HepG2 (cell line): ENCODE results near the gene HEXD. TPM values are rescaled to one million over a fixed set of nuclear protein-coding genes. Genes with fewer than 3 reads are reported as not detected.

Experiments
- ATAC-seq: fragments of 200-7000 bp; cut with Tn5 transposase; 3 replicates; pipeline ENCODE4 v1.9.1; 2020; ENCODE audit warnings: mild to moderate bottlenecking, moderate library complexity
- BruUV-seq: library from RNA; stranded (reverse); fragments of 400-500 nt; replicated peaks from 2 replicates; lab custom pipeline; 2021; lab: Mats Ljungman, UMichigan
- CTCF ChIA-PET: fragments of 300-600 bp; formaldehyde crosslinking; extraction: SDS; loops from one replicate; lab custom pipeline; 2021; ENCODE audit warnings: low total read pairs, inconsistent platforms, low intra/inter-chr PET ratio; lab: Yijun Ruan, JAX
- POLR2A ChIA-PET: fragments of 350-600 bp; sonication (Branson Sonifier 250); formaldehyde crosslinking; loops from one replicate; lab custom pipeline; 2020; ENCODE audit warnings: antibody characterized with exemption, inconsistent platforms; lab: Yijun Ruan, JAX
- DNase-seq: peaks from one replicate; pipeline ENCODE4 v3.0.0-alpha.2; 2015; ENCODE audit warnings: low spot score
- FAIRE-seq: peaks from 3 replicates; lab custom pipeline; 2011; peaks lifted over from hg19 to GRCh38; lab: Jason Lieb, UNC
- H2AFZ ChIP-seq: one replicate; pipeline ENCODE4 v1.6.1; 2011; ENCODE audit warnings: low read length, inconsistent platforms
- H3K27ac ChIP-seq: fragments of 300-600 bp; 3 replicates; pipeline ENCODE4 v1.8.0; 2011; ENCODE audit warnings: mixed run types, mild to moderate bottlenecking, mixed read lengths, low read length, inconsistent platforms; ENCODE audit not compliant: insufficient read depth; ENCODE audit errors: extremely low read length
- H3K27me3 ChIP-seq, 2 experiments: fragments of 200-600 bp in 1 of 2; 2 replicates in 1 of 2; 3 replicates in 1 of 2; pipeline versions ENCODE4 v1.6.0 to v1.8.0; 2011; ENCODE audit warnings: low read length in 2 of 2, mild to moderate bottlenecking in 2 of 2, moderate library complexity in 2 of 2, inconsistent platforms in 1 of 2; ENCODE audit not compliant: insufficient read depth in 2 of 2, control insufficient read depth in 1 of 2
- H3K36me3 ChIP-seq, 2 experiments: fragments of 200-600 bp in 1 of 2; replicated peaks in 1 of 2; 2 replicates in 1 of 2; 3 replicates in 1 of 2; pipeline versions ENCODE4 v1.5.1 to v1.8.0; 2011; ENCODE audit warnings: low read length in 2 of 2, inconsistent platforms in 1 of 2; ENCODE audit not compliant: insufficient read depth in 2 of 2, control insufficient read depth in 1 of 2
- H3K4me1 ChIP-seq: 2 replicates; pipeline ENCODE4 v1.5.1; 2012; ENCODE audit warnings: low read length, inconsistent platforms; ENCODE audit not compliant: insufficient read depth
- H3K4me2 ChIP-seq: 2 replicates; pipeline ENCODE4 v1.6.0; 2011; ENCODE audit warnings: low read depth, low read length, inconsistent platforms
- H3K4me3 ChIP-seq, 3 experiments: fragments of 200-600 bp in 1 of 3; sonication (generic), shearing (Covaris generic) in 1 of 3; replicated peaks in 1 of 3; 2 replicates each; pipeline ENCODE4 v1.5.1; 2011 to 2016; ENCODE audit warnings: low read length in 3 of 3, inconsistent platforms in 2 of 3, low read depth in 2 of 3, mild to moderate bottlenecking in 2 of 3, control low read depth in 1 of 3, mixed read lengths in 1 of 3; ENCODE audit not compliant: insufficient read depth in 1 of 3
- H3K79me2 ChIP-seq: one replicate; pipeline ENCODE4 v1.6.1; 2011; ENCODE audit warnings: low read length, inconsistent platforms; ENCODE audit not compliant: insufficient read depth
- H3K9ac ChIP-seq: 2 replicates; pipeline ENCODE4 v1.6.0; 2011; ENCODE audit warnings: mild to moderate bottlenecking, low read depth, low read length, inconsistent platforms; ENCODE audit not compliant: insufficient read depth
- H3K9me3 ChIP-seq: 2 replicates; pipeline ENCODE4 v1.5.1; 2012; ENCODE audit warnings: mild to moderate bottlenecking, low read length
- H4K20me1 ChIP-seq: 2 replicates; pipeline ENCODE4 v1.6.0; 2011; ENCODE audit warnings: inconsistent platforms, mild to moderate bottlenecking, low read length, moderate library complexity; ENCODE audit not compliant: insufficient read depth
- AGO2 ChIP-seq: fragments of 200-400 bp; formaldehyde crosslinking; optimal IDR thresholded peaks from 2 replicates; pipeline ENCODE3; 2017; ENCODE audit warnings: mild to moderate bottlenecking, low read depth, low read length, moderate library complexity
- NFATC3 ChIP-seq: sonication (generic); formaldehyde crosslinking; IDR thresholded peaks from 2 replicates; pipeline ENCODE4 v1.5.1; 2020; ENCODE audit warnings: mild to moderate bottlenecking, missing genetic modification reagents
- ZFP1 ChIP-seq: IDR thresholded peaks from 2 replicates; pipeline ENCODE4 v1.6.1; 2016
- ZSCAN25 ChIP-seq: sonication (generic); formaldehyde crosslinking; IDR thresholded peaks from 2 replicates; pipeline ENCODE4 v1.8.0; 2022; ENCODE audit warnings: mild to moderate bottlenecking, missing genetic modification reagents
- WGBS: methylation state at CpG from one replicate; pipeline ENCODE4 v1.1.6; 2017; ENCODE audit warnings: low lambda C conversion rate; 5-methylcytosine and 5-hydroxymethylcytosine counted together
- in situ Hi-C: cut with HindIII; loops from 2 replicates; pipeline ENCODE4 v1.10.0; 2017; ENCODE audit warnings: low pct_unique_long_range_greater_than_20kb; ENCODE audit not compliant: extremely low pct_ligation_motif_present
- intact Hi-C: fragments of 100-400 bp; cut with micrococcal nuclease; formaldehyde crosslinking; loops from one replicate; pipeline ENCODE4 v1.10.0; 2022; ENCODE audit not compliant: unreplicated experiment
- polyA plus RNA-seq, 8 experiments: library from polyadenylated mRNA; depleted of rRNA in 3 of 8; stranded (reverse) in 7 of 8; unstranded in 1 of 8; fragments of >200 nt; fragmentation: Illumina TruSeq in 4 of 8; extraction: Trizol in 4 of 8; gene quantifications; 2 replicates each; pipeline versions ENCODE4 v1.2.1 to v1.2.3, GENCODE V29; 2011 to 2016; ENCODE audit warnings: low read depth in 4 of 8, missing spikeins in 1 of 8, mixed read lengths in 1 of 8; ENCODE audit not compliant: insufficient read depth in 1 of 8
- total RNA-seq, 5 experiments: library from RNA; depleted of rRNA; stranded (reverse); fragments of >200 nt; fragmentation: Illumina TruSeq; extraction: Trizol; gene quantifications; 2 replicates each; pipeline ENCODE4 v1.2.3, GENCODE V29; 2016; ENCODE audit warnings: low read depth in 1 of 5

The HEXD gene
- total and polyA plus RNA-seq, 2 of the 13 experiments (the other 11 are each of a cell fraction or from before 2014, with no cell fraction given): 22.3 to 41.8 TPM

DNA sequence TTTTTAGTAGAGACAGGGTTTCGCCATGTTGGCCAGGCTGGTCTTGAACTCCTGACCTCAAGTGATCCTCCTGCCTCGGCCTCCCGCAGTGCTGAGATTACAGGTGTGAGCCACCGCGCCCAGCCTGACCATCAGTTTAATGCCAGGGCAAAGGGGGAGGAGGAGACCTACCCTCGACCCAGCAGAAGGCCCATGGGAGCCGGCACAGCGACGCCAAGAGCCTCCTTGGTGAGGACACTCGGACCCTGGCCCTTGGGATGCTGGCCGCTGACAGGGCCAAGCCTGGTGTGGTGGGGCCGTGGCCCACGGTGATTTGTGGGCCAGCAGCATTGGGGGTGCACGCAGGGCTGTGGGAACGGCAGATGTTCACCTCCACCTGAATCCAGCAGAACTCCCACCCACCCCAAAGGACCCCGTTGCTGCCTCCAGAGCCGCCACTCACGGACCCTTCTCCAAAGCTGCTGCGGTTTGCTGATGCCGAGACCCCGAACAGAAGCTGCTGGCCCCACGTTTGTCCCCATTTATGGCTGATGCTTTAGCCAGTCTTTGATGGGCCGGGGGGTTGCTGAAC, 26.6 kb upstream of the HEXD start:
- H2AFZ ChIP-seq: no peak overlapping the region
- H3K4me1 ChIP-seq: peaks cover 11% of the 10 kb centered on the region
- no peaks in the 10 kb centered on the region for H3K9me3 ChIP-seq
- intact Hi-C loops (no loop called here), in situ Hi-C loops (no loop called here)
- peak; percentile 11 for TF ChIP-seq AGO2
- TF ChIP-seq ZFP1 (CRISPR knock-in tag): no peak
- H3K79me2 ChIP-seq: no peaks in the 10 kb centered on the region
- H4K20me1 ChIP-seq: no peaks in the 10 kb centered on the region
- H3K4me3 ChIP-seq: no peak overlapping the region
- H3K4me2 ChIP-seq: no peak overlapping the region
- ChIA-PET POLR2A (no interaction called here), CTCF (no interaction called here)
- DNase-seq (no peak), ATAC-seq (no peak), FAIRE-seq (no peak)
- WGBS: 98% methylated on average over 10 of the region's 23 CpGs
- no peak overlapping the region for H3K9ac ChIP-seq
- H3K27ac ChIP-seq: no peak overlapping the region
- H3K27me3 ChIP-seq: peaks cover 5 to 15% of the 10 kb centered on the region in 2 experiments; a peak in 3 of 5 replicates
- H3K36me3 ChIP-seq: peaks cover 8 to 17% of the 10 kb centered on the region in 2 experiments; a peak in 4 of 5 replicates
- no TSS peak for BruUV-seq

DNA sequence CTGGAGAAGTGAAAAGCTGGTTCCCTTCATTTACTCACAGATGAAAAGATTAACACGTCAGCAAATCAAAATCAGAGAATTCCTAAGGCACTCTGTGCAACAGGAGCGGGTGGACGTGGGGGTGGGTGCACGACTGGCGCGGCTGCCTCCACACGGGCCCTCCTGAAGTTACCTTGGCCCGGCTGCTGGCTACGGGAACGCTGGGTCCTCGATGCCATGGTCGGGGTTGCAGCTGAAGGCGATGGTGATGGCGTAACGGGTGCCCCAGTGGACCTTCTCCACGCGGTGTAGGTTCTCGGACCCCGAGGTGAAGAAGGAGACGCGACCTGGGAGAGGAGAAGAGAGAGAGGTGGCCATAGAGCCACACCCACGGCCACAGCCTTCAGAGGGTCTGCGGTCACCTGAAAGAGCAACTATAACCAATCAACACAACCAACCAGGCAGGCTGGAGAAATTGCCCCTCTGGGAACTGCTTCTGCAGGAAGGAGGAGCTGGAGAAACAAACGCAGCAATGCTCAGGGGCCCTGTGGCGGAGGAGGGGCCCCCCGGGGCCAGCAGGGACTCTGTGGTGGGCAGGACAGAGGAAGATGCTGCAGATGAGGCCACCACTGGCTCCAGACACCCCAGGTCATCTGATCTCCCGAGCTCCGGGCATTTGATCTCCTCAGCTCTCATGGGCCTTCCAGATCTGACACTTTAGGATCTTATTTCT, 25.8 kb upstream of the HEXD start:
- no peak for DNase-seq
- peaks cover 11% of the 10 kb centered on the region for H3K4me1 ChIP-seq
- POLR2A ChIA-PET: no interaction called here
- TF ChIP-seq NFATC3 (CRISPR knock-in tag) (no peak), ZSCAN25 (CRISPR knock-in tag) (no peak)
- H3K27me3 ChIP-seq: peaks cover 2 to 7% of the 10 kb centered on the region in 2 experiments; a peak in 2 of 5 replicates
- in situ Hi-C loops: no loop called here
- intact Hi-C loops: no loop called here
- peaks cover 8 to 21% of the 10 kb centered on the region in 2 experiments; a peak in 4 of 5 replicates for H3K36me3 ChIP-seq
- 94% methylated on average over 28 of the region's 28 CpGs for WGBS
- no peaks in the 10 kb centered on the region for H4K20me1 ChIP-seq
- no peak overlapping the region for H3K9ac ChIP-seq
- CTCF ChIA-PET: no interaction called here
- H2AFZ ChIP-seq: no peak overlapping the region
- BruUV-seq: no TSS peak
- no peaks in the 10 kb centered on the region for H3K9me3 ChIP-seq
- H3K4me3 ChIP-seq: no peak overlapping the region
- H3K4me2 ChIP-seq: no peak overlapping the region
- no peak for ATAC-seq
- FAIRE-seq: no peak
- H3K27ac ChIP-seq: no peak overlapping the region
- no peaks in the 10 kb centered on the region for H3K79me2 ChIP-seq
